Measurements from ENCODE around the gene ZNF550. TPM values are rescaled to one million over a fixed set of nuclear protein-coding genes. Genes with fewer than 3 reads are reported as not detected.

Gene ZNF550
- total RNA-seq, 1 experiment from 2014 or later, result 13.5 TPM

DNA sequence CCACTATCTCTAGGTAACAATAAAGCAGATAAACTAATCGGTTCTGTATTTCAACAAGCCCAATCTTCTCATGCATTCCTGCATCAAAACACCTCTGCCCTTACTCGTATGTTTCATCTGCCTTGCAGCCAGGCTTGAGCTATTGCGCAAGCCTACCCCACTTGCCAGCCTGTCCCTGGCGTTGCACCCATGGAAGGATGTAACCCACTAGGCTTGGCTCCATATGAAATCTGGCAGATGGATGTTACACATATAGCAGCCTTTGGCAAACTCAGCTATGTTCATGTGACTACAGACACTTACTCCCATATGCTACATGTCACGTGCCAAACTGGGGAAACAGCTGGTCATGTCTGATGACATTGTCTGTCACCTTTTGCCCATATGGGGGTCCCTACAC, 44.4 kb downstream of the ZNF550 start:
- no peak overlapping the region for H3K4ac ChIP-seq (ENCODE audit: low read depth, low read length)
- H2BK120ac ChIP-seq (ENCODE audit: low read depth, low read length, poor library complexity, severe bottlenecking), result no peak overlapping the region
- H3K9me3 ChIP-seq (ENCODE audit: control insufficient read depth, low read depth, low read length), result peaks cover 19% of the 10 kb centered on the region
- H4K20me1 ChIP-seq (ENCODE audit: control insufficient read depth, insufficient read depth, insufficient read length), result no peaks in the 10 kb centered on the region
- no peak overlapping the region for H4K8ac ChIP-seq (replicated peaks; ENCODE audit: insufficient read length, low read depth, low read length)
- no peak overlapping the region for H3K27ac ChIP-seq (ENCODE audit: insufficient read length, low read depth, low read length)
- H3K27ac Mint-ChIP-seq, result no peak overlapping the region
- H3K4me1 Mint-ChIP-seq, result no peaks in the 10 kb centered on the region
- DNase-seq, result no peak
- H2BK5ac ChIP-seq (ENCODE audit: insufficient read length, low read length), result no peak overlapping the region
- no peak overlapping the region for H3K14ac ChIP-seq (ENCODE audit: insufficient read depth, low read length)
- peaks cover 2% of the 10 kb centered on the region for H3K27me3 Mint-ChIP-seq (ENCODE audit: low read depth)
- H3K79me2 ChIP-seq (ENCODE audit: insufficient read depth, low read length), result no peaks in the 10 kb centered on the region
- no peaks in the 10 kb centered on the region for H3K27me3 ChIP-seq (ENCODE audit: insufficient read depth, low read length)
- H3K4me1 ChIP-seq (ENCODE audit: insufficient read depth, low read length), result no peaks in the 10 kb centered on the region
- H3K23ac ChIP-seq (ENCODE audit: insufficient read length, low read depth, low read length), result no peak overlapping the region
- H3K9ac ChIP-seq (ENCODE audit: extremely low read depth, insufficient read length, low read length), result no peak overlapping the region
- no peak overlapping the region for H2BK20ac ChIP-seq (ENCODE audit: low read depth, low read length, poor library complexity, severe bottlenecking)
- no peaks in the 10 kb centered on the region for H3K79me1 ChIP-seq (ENCODE audit: insufficient read depth, low read depth, low read length, poor library complexity, severe bottlenecking)
- H3K4me2 ChIP-seq (ENCODE audit: insufficient read depth, insufficient read length, low read length), result no peak overlapping the region
- no peak overlapping the region for H4K91ac ChIP-seq (ENCODE audit: insufficient read length, low read depth, low read length)
- TF ChIP-seq CTCF (conservative IDR thresholded peaks at IDR 0.05), result no peak
- no peak overlapping the region for H3K18ac ChIP-seq (ENCODE audit: insufficient read length, low read depth, low read length)
- H3K36me3 Mint-ChIP-seq (ENCODE audit: insufficient read depth in 1 of 3, low read depth in 3 of 3), result peaks cover 10 to 39% (median 19%) of the 10 kb centered on the region in 3 experiments; a peak in 6 of 7 replicates
- H3K9me3 Mint-ChIP-seq, result peaks cover 47 to 62% of the 10 kb centered on the region in 2 experiments
- no peak overlapping the region for H2BK15ac ChIP-seq (ENCODE audit: low read depth, low read length)
- no peak overlapping the region for H3K56ac ChIP-seq (ENCODE audit: insufficient read length, low read depth, low read length)
- no peak overlapping the region for H3T11ph ChIP-seq (ENCODE audit: low read length)
- H2BK12ac ChIP-seq (ENCODE audit: insufficient read length, low read depth, low read length), result no peak overlapping the region
- no peaks in the 10 kb centered on the region for H3K23me2 ChIP-seq (ENCODE audit: insufficient read length, low read depth, low read length, poor library complexity, severe bottlenecking)
- H3K4me3 Mint-ChIP-seq, result no peak overlapping the region
- H2AK5ac ChIP-seq (ENCODE audit: insufficient read length, low read length), result no peak overlapping the region
- no CpG with 5 or more reads among the region's 5 CpGs for WGBS (ENCODE audit: extremely low coverage, insufficient read length, low lambda C conversion rate)
- no peak overlapping the region for H4K5ac ChIP-seq (ENCODE audit: insufficient read length, low read depth, low read length)
- no peak overlapping the region for H2AFZ ChIP-seq (ENCODE audit: low read length)

Measured in H9 (cell line).